Uterus (tissue), 2 donors: ENCODE measurements around the gene ARL4D.

ENCODE experiments used
- POLR2A ChIP-seq, 2 donors: fragments of 450-650 bp; IDR thresholded peaks; one replicate each; pipeline ENCODE4 v1.6.1; 2016; ENCODE audit warnings: antibody characterized with exemption in 2 of 2, mild to moderate bottlenecking in 1 of 2, moderate library complexity in 1 of 2
- TF ChIP-seq, protein P1 (sequence below), 4 experiments: fragments of 200-600 bp in 2 of 4; fragments of 450-650 bp in 2 of 4; sonication (generic) in 2 of 4; IDR thresholded peaks; one replicate each; pipeline ENCODE4 v1.5.1; 2016 to 2019; ENCODE audit warnings: antibody characterized with exemption in 4 of 4, mild to moderate bottlenecking in 2 of 4, moderate library complexity in 1 of 4

DNA sequence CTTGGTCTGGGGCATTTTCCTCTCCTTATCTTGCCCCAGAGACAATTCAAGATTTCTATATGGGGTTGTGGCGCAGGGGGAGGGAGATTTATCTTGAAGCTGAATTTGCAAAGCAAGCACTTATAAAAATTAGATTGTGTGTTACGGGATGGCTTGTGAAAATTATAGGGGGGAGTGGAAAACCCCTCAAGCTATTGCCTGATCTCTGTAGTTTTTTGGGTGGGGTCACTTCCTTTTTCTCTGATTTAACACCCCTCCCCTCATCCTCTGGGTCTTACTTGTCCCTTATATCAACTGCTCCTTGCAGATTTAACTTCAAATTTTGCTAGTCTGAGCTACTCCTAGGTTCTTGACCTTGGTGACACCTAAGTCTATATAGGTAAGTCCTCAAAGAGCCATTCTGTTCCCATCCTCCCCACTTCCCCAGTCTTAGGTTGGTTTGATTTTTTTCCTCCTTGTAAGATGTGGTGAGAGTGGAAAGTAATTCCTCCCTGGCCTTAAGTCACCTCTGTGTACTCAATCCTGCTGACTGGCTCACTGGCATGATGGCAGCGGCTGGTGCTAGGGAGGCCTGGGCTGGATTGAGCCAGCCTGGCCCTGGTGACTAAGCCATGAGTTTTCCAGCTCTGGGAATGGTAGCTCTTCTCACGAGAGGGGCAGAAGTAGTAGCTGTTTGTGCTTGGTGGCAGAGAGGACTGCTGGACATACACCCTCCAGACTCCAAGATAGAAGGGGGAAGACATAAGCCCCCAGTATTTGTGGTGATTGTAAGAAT is 2.3 kb downstream of the ARL4D start:
- TF ChIP-seq, protein P1, sequence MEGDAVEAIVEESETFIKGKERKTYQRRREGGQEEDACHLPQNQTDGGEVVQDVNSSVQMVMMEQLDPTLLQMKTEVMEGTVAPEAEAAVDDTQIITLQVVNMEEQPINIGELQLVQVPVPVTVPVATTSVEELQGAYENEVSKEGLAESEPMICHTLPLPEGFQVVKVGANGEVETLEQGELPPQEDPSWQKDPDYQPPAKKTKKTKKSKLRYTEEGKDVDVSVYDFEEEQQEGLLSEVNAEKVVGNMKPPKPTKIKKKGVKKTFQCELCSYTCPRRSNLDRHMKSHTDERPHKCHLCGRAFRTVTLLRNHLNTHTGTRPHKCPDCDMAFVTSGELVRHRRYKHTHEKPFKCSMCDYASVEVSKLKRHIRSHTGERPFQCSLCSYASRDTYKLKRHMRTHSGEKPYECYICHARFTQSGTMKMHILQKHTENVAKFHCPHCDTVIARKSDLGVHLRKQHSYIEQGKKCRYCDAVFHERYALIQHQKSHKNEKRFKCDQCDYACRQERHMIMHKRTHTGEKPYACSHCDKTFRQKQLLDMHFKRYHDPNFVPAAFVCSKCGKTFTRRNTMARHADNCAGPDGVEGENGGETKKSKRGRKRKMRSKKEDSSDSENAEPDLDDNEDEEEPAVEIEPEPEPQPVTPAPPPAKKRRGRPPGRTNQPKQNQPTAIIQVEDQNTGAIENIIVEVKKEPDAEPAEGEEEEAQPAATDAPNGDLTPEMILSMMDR (IDR thresholded peaks at IDR 0.05): no peak
- no peak for TF ChIP-seq POLR2A (IDR thresholded peaks at IDR 0.05)
